Ramos (cell line): ENCODE measurements around the gene SCMH1.
"Not testable (repeated sequence)": the region's sequence is repeated elsewhere in the genome, so short reads cannot be mapped to it uniquely, and the experiment has no call there.

Experiments
- in situ Hi-C: fragments of 300-500 bp; cut with MboI; formaldehyde crosslinking; loops from one replicate; pipeline ENCODE4 v1.14.3; 2022; ENCODE audit warnings: low sequenced_read_pairs; ENCODE audit not compliant: unreplicated experiment

SCMH1 gene

GRCh38 chr1:41218152-41218551, 24.0 kb downstream of the SCMH1 start:
- in situ Hi-C loops: no loop called here

GRCh38 chr1:41217441-41217840, 24.7 kb downstream of the SCMH1 start:
- in situ Hi-C loops: no loop called here

DNA sequence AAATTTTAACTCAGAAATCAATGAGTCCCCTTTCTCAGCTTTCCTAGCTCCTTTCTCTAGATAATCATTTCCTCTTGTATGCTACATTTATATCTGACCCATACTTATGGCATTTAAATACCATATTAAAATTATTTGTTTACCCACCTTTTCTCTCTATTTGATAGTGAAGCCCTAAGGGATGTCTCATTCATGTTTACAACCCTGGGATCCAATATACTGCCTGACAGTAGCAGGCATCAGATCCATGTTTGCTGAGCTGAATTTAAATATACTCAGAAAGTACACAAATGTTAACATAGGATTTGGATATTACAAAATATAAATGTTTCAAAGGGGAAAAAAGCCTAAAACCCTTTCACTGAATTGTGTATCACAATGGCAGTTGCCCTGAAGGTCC, 26.5 kb downstream of the SCMH1 start:
- in situ Hi-C loops: no loop called here

DNA sequence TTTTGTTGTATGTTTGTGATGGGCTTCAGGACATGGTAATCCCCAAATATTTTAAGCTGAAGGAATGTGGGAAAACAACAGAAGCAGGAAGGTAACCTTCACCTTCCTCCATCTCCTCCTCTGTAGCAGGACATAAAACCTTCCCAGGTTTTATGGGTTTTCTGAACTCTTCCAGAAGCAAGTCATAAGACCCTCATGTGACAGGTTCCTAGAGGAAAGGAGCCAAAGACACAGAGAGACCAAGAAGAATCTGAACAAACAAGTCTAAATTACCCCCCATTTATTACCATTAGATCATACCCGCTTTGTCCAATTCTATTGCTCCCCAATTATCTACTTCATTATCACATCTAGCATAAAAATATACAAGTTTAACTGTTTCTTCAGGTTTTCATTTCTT, 28.8 kb downstream of the SCMH1 start:
- in situ Hi-C loops: no loop called here

DNA sequence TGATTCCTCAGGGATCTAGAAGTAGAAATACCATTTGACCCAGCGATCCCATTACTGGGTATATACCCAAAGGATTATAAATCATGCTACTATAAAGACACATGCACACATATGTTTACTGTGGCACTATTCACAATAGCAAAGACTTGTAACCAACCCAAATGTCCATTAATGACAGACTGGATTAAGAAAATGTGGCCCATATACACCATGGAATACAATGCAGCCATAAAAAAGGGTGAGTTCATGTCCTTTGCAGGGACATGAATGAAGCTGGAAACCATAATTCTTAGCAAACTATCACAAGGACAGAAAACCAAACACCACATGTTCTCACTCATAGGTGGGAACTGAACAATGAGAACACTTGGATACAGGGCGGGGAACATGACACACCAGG, 30.5 kb downstream of the SCMH1 start:
- in situ Hi-C loops: not testable (repeated sequence)

DNA sequence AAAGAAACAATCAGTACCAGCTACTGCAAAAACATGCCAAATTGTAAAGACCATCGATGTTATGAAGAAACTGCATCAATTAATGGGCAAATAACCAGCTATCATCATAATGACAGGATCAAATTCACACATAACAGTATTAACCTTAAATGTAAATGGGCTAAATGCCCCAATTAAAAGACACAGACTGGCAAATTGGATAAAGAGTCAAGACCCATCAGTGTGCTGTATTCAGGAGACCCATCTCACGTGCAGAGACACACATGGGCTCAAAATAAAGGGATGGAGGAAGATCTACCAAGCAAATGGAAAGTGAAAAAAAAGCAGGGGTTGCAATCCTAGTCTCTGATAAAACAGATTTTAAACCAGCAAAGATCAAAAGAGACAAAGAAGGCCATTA, 35.1 kb downstream of the SCMH1 start:
- in situ Hi-C loops: not testable (repeated sequence)

DNA sequence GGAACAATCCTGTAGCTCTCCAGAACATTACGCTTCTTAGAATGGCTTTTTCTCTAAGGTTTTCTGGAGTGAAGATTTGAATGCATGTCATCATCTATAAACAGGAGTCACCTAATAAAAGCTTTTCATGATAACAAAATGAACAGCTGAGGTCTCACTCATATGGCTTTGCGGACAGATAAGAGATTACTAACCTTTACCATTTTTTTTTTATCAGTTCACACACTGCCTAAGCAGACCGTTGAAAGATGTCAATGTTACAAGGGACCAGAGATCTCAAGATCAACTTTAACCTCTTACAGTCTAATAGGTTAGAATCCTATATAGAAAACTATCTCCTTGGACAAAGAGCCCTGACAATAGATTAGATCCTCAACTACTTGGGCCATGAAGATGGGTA, 41.4 kb downstream of the SCMH1 start:
- in situ Hi-C loops: no loop called here

DNA sequence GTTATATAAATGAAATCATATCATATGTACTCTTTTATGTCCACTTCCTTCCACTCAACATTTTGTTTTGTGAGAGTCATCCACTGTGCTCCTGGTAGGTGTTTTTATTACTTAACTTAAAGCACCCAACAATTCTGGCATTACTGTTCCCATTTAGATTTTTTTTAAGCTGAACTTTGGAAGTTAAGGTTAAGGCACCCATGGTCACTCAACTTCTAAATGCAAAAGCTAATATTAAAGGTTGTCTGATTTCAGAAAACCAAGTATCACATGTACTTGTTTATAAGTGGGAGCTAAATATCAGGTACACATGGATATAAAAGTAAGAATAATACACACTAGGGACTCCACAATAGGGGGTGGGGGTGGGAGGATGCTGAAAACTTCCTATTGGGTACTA, 42.7 kb downstream of the SCMH1 start:
- in situ Hi-C loops: no loop called here

DNA sequence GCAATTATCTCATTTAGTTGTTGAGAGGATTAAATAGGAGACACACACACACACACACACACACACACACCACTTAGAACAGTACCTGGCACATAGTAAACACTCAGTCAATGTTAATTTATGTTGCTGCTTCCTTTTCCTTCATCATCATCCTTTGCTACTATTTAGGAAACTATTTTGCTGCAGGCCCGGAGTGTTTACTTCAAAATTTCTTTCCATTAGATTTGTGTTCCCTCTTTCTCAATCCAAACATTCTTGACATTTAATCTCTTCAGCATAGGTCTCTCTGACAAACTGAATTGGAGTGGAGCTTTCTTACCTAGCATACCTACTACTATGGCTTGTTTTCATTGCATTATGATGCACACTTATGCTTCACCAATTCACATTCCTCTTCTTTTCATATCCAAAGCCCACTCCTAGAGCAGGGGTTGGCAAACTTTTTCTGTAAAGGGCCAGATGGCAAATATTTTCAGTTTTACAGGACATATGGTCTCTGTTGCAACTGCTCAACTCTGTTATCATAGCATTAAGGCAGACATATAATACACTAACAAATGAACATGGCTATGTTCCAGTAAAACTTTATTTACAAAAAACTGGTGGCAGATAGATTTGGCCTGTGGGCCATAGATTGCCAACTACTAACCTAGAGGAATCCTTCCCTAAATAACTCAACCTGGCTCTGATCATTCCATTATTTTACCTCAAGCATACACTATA, 49.5 kb downstream of the SCMH1 start:
- in situ Hi-C loops: no loop called here

DNA sequence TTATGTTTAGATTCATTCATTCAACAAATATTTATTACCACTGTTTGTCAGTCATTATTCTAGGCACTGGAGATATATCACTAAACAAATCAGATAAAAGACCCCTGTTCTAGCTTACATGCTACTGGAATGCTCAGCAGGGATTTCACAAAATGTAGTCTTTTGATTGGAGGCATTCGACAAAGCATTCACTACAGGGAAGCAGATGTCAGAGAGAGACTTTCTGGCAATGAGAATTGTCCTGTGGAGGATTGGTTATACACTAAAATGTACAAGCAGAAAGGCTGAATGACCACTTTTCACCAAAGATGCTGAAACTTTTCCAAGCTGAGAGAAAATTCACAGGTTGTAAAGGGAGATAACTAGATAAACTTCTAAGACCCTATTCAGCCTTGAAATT, 57.7 kb downstream of the SCMH1 start:
- in situ Hi-C loops: no loop called here

- in situ Hi-C loops: not testable (repeated sequence)
Observed at GRCh38 chr1:41178230-41178629, 63.9 kb downstream of the SCMH1 start.

DNA sequence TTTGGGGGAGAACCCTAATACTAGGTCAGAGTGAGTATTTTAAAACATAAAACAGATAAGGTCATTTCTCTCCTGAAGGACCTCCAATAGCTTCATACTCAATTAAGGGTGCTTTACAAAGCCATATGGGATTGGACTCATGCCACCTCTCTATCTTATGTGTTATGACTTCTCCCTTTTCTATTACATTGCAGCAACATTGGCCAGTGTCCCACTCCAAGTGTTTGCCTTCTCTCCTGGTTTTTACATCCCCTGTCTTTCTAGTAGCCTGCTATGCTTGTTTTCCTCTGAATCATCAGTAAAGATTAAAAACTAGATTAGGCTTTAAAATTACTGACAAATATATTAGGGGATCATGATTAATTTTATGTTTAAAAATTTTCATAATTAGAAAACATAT, 66.6 kb downstream of the SCMH1 start:
- in situ Hi-C loops: no loop called here

DNA sequence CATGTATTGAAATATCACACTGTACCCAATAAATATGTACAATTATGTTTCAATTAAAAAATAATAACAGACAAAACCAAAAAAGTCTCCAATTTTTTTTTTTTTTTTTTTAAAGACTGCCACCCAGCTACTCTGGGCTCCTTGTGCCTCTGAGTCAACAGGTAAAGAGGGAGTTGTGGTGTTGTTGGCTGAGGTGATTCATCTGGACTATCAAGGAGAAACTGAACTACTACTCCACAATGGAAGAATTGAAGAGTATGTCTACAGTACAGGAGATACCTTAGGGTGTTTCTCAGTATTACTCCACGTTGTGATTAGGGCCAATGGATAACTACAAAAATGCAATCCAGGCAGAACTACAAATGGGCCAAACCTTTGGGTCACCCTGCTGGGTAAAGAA, 67.9 kb downstream of the SCMH1 start:
- in situ Hi-C loops: no loop called here

DNA sequence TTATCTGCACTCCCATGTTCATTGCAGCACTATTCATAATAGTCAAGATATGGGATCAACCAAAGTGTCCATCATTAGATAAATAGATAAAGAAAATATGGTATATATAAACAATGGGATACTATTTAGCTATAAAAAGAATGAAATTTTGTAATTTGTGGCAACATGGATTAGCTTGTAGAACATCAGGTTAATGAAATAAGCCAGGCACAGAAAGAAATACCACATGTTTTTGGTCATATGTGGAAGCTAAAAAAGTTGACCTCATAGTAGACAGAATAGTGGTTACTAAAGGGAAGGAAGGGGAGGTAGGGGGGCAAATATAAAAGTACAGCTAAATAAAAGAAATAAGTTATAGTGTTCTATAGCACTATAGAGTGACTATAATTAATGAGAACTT, 68.5 kb downstream of the SCMH1 start:
- in situ Hi-C loops: no loop called here

DNA sequence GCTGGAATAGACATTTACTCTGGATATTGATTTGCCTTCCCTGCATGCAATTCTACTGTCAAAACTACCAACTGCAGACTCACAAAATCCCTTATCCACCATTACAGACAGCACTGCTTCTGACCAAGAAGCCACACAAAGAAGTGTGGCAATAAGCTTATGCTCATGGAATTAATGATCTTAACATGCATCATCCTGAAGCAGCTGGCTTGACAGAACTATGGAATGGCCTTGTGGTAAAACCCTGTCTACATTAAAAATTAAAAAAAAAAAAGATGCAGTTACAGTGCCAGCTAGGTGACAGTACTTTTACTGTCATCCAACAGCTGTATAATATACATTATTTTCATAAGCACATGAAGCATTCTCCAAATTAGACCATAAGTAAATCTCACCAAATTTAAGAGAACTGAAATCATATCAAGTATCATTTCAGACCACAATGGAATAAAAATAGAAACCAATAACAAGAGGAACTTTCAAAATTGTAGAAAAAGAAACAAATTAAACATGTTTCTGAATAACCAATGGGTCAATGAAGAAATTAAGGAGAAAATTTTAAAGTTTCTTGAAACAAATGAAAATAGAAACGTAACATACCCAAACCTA, 70.7 kb downstream of the SCMH1 start:
- in situ Hi-C loops: no loop called here

GRCh38 chr1:41169799-41170180, 72.3 kb downstream of the SCMH1 start:
- in situ Hi-C loops: no loop called here

DNA sequence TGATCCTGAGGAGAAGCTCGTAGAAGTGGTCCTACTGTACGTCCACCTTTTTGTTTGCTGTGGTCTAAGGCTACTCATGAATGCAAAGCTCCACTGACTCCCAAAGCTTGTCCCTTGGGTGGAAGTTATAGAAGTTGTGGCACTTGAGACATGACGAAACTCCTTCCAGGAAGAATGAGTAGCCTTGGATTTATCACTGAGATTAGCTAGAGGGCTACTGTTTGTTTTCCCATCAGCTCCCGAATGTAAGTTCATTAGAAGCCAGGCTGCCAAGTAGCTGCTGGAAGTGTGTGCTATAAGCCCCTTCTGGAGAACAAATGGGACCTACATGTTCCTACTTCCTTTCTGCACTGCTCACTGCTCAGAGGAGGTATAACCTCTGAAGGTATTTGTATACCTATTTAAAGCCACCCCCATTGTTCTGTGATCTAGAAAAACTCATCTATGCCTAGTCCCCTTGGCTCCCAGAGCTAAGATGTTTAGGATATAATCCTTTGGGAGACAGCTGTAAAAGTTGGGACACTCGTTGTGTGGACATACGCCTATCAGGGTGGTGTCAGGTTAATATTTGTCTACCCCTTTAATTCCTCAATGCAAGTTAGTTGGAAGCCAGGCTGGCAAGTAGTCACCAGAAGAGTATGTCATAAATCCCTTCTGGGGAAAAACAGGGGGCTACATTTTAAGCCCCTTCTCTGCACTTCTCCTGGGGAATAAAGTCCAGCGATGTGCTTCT, 72.9 kb downstream of the SCMH1 start:
- in situ Hi-C loops: no loop called here

DNA sequence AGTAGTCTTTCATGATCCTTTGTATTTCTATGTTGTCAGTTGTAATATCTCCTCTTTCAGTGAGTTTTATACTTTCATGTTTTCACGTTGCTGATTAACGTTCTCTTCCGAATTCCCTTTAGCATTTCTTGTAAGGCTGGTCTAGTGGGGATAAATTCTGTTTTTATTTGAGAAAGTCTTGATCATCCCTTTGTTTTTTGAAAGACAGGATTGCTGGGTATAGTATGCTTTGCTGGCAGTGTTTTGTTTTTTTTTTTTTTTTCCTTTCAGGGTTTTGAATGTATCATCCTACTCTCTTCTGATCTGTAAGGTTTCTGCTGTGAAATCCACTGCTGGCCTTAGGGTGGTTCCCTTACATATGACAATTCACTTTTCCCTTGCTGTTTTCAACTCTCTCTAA, 74.4 kb downstream of the SCMH1 start:
- in situ Hi-C loops: no loop called here

- in situ Hi-C loops: no loop called here
Observed at GRCh38 chr1:41164727-41165126, 77.4 kb downstream of the SCMH1 start.

GRCh38 chr1:41162441-41162840, 79.7 kb downstream of the SCMH1 start:
- in situ Hi-C loops: no loop called here

DNA sequence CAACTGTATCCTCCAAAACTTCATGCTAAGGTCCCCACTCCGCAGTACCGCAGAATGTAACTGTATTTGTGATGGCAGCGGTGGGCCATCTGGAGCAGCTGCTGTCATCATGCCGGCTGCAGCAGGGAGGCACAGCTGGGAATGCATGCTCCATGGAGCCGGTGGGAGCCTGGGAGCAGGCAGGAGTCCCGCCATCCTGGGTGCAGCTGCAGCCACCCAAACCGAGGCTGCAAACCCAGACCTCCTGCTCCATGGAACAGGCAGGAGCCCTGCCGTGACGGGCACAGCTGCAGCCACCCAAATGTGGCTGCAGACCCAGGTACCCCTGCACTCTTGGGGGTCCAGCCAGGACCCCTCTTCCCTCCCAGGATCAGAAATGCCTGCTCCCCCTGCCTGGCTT, 80.3 kb downstream of the SCMH1 start:
- in situ Hi-C loops: no loop called here
